Sigmoid colon (tissue), 3 donors: ENCODE measurements around the gene CA9.

ENCODE experiments used
- CTCF ChIP-seq, 4 experiments: fragments of 450-650 bp in 3 of 4; fragments of 200-600 bp in 1 of 4; IDR thresholded peaks; one replicate each; pipeline ENCODE4 v1.5.1; 2016 to 2019; ENCODE audit warnings: antibody characterized with exemption in 4 of 4, mild to moderate bottlenecking in 3 of 4, moderate library complexity in 2 of 4
- POLR2A ChIP-seq, 2 donors: fragments of 450-650 bp; IDR thresholded peaks; one replicate each; pipeline ENCODE4 v1.6.1; 2016; ENCODE audit warnings: antibody characterized with exemption in 2 of 2, mild to moderate bottlenecking in 2 of 2, moderate library complexity in 2 of 2

GRCh38 chr9:35688558-35689541 is 15.1 kb downstream of the CA9 start:
- no peak for TF ChIP-seq CTCF (IDR thresholded peaks at IDR 0.05)
- TF ChIP-seq POLR2A (IDR thresholded peaks at IDR 0.05): no peak
